Kidney epithelial cell (primary cell): ENCODE results near the gene ZNF627. TPM values are rescaled to one million over a fixed set of nuclear protein-coding genes. Genes with fewer than 3 reads are reported as not detected.
A peak's percentile ranks its signal among the peaks of the same experiment; 100 is the strongest.

ENCODE experiments used
- DNase-seq: peaks from one replicate; pipeline ENCODE4 v3.0.0-alpha.2; 2010; ENCODE audit warnings: low read depth
- H3K27me3 ChIP-seq: 2 replicates; pipeline ENCODE4 v1.6.0; 2011; ENCODE audit warnings: low read length; ENCODE audit not compliant: control insufficient read depth, insufficient read depth
- H3K36me3 ChIP-seq: 2 replicates; pipeline ENCODE4 v1.5.1; 2011; ENCODE audit warnings: low read length; ENCODE audit not compliant: control insufficient read depth, insufficient read depth
- H3K4me3 ChIP-seq: 2 replicates; pipeline ENCODE4 v1.5.1; 2011; ENCODE audit warnings: low read depth, mild to moderate bottlenecking, control low read depth, low read length
- total RNA-seq: library from RNA; depleted of rRNA; stranded (reverse); fragments of >200 nt; gene quantifications from 2 replicates; pipeline ENCODE4 v1.2.3, GENCODE V29; 2015
- TF ChIP-seq, protein P1 (sequence below): IDR thresholded peaks from 2 replicates; pipeline ENCODE4 v1.5.1; 2011; ENCODE audit warnings: mild to moderate bottlenecking, moderate library complexity, low read length, control low read depth, inconsistent platforms; ENCODE audit not compliant: insufficient read depth, poor library complexity, severe bottlenecking

The ZNF627 gene
- 19.6 and 23.1 TPM in 2 replicates for total RNA-seq

DNA sequence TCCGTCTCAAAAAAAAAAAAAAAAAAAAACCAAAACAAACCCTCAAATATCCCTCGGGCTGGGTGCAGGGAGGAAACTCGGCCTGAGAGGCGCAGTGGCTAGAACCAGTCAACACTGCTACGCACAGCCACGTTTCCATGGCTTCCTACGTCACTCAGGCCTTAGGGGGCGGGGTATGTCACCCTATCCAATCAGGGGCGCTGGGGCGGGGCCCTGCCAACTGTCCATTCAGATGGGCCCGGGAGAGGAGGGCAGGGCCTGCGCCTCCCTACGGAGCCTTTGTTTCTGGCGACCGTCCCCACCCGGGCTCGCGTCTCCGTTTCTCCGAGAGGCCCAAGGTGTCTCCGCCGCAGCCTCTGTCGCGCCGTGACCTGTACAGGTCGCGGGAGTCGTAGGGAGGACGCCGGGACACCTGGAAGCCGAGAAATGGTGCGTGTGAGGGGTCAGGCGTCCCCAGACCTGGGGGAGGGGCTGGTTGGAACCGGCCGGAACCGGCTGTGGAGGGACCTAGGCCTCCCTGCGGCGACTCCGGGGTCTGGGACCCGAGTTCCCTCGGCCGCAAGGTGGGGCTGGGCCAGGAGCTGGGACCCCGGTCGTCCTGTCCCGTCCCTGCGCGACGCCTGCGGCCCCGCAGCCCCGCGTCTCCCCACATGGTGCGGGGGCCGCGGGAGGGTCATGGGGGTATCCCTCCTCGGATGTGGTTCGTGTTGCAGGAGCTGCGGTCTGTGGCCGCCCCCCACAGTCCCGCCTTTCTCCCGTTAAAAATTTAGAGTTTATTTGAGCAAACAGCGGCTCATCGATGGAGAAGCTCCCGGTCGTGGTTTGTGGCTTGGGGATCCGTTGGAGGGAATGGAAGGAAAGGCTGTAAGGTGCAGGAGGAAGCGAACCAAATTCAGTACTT lies at the start of gene ZNF627:
Gene ZNF627 (plus strand): TSS at position 282 of the 901 bp plus-strand sequence. CDS start 145 bp downstream, at position 427.
- no peaks in the 10 kb centered on the region for H3K27me3 ChIP-seq
- DNase-seq, result peak; percentile 86
- TF ChIP-seq, protein P1, sequence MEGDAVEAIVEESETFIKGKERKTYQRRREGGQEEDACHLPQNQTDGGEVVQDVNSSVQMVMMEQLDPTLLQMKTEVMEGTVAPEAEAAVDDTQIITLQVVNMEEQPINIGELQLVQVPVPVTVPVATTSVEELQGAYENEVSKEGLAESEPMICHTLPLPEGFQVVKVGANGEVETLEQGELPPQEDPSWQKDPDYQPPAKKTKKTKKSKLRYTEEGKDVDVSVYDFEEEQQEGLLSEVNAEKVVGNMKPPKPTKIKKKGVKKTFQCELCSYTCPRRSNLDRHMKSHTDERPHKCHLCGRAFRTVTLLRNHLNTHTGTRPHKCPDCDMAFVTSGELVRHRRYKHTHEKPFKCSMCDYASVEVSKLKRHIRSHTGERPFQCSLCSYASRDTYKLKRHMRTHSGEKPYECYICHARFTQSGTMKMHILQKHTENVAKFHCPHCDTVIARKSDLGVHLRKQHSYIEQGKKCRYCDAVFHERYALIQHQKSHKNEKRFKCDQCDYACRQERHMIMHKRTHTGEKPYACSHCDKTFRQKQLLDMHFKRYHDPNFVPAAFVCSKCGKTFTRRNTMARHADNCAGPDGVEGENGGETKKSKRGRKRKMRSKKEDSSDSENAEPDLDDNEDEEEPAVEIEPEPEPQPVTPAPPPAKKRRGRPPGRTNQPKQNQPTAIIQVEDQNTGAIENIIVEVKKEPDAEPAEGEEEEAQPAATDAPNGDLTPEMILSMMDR, result peak; percentile 12
- peak within 1 kb of the TSS; percentile 92 for H3K4me3 ChIP-seq
- H3K36me3 ChIP-seq, result no peaks in the 10 kb centered on the region

DNA sequence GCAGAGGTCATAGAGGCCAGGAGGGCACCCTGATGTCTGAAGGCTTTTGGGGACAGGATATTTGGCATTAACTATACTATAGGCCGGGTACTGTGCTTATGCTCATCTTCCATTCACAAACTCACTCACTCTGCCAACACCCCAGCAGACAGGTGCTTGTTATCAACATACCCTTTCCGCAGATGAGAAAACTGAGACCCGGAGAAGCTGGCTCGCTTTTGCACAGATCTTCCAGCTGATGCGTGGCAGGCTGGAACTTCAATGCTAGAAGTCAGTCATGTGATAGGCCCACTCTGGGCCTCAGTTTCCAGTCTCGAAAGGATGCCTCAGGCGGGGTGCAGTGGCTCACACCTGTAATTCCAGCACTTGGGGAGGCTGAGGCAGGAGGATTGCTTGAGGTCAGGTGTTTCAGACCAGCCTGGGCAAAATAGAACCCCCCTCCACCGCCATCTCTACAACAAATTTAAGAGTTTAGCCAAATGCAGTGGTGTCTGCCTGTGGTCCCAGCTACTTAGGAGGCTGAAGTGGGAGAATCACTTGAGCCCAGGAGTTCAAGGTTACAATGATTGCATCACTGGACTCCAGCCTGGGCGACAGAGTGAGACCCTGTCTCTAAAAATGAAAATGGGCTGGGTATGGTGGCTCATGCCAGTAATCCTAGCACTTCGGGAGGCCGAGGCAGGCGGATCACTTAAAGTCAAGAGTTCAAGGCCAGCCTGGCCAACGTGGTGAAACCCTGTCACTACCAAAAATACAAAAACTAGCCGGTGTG lies 49.2 kb upstream of the ZNF627 start:
- H3K27me3 ChIP-seq, result no peaks in the 10 kb centered on the region
- no peaks in the 10 kb centered on the region for H3K36me3 ChIP-seq
- H3K4me3 ChIP-seq, result no peak overlapping the region
- TF ChIP-seq, protein P1, result no peak
- DNase-seq, result no peak

DNA sequence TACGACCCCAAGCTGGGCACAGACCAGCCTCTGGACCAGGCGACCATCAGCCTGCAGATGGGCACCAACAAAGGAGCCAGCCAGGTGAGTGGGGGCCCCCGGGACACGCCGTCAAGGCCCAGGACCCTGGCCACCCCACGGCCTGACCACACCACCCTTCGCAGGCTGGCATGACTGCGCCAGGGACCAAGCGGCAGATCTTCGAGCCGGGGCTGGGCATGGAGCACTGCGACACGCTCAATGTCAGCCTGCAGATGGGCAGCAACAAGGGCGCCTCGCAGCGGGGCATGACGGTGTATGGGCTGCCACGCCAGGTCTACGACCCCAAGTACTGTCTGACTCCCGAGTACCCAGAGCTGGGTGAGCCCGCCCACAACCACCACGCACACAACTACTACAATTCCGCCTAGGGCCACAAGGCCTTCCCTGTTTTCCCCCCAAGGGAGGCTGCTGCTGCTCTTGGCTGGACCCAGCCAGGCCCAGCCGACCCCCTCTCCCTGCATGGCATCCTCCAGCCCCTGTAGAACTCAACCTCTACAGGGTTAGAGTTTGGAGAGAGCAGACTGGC lies 47.8 kb upstream of the ZNF627 start:
- Histone ChIP-seq H3K27me3 (no peaks in the 10 kb centered on the region), H3K36me3 (peaks cover 1% of the 10 kb centered on the region), H3K4me3 (no peak overlapping the region)
- TF ChIP-seq, protein P1, result no peak
- no peak for DNase-seq

DNA sequence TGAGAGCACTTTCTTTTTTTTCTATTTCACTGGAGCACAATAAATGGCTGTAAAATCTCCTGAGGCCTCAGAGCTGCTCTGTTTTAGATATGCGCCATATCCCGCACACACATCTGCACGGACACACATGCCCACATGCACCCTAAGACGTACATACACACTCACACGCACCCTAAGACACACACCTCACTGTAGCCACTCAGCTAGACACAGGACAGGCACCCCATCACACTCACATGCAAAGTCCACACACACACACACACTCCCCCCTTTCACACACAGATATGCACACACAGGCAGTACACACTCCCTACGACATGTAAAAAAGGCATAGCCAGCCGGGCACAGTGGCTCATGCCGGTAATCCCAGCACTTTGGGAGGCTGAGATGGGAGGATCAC lies 47.0 kb upstream of the ZNF627 start:
- Histone ChIP-seq H3K27me3 (no peaks in the 10 kb centered on the region), H3K4me3 (no peak overlapping the region), H3K36me3 (peaks cover 1% of the 10 kb centered on the region)
- TF ChIP-seq, protein P1, result no peak
- DNase-seq, result no peak

DNA sequence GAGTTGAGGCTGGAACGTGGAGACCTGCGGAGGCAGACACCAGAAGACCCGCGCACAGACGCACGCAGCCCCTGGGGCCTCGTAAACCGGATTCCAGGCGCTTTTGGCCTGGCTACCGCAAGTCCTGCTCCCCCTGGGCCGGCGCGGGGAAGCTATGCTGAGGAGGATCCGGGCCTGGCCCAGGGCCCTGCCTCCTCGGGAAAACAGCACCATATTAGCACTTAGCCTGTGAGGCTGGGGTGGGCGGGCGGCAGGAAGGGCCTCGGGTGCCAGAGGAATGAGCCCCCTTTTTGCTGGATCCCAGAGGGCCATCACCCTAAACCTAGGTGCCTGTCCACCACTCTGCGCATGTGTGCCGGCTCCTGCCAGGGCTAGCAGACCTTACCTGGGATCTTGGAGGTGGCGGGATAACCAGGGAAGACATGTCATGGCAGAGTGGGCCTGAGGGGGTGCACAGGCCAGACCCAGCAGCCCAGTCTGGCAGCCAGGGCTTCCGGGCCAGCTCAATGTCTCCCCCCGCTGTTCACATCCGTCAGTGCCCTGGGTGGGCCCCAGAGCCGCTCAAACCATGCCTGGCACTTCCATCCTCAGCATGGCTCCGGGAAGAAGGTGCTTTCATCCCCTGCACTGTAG lies 45.6 kb upstream of the ZNF627 start:
- peaks cover 1% of the 10 kb centered on the region for H3K36me3 ChIP-seq
- TF ChIP-seq, protein P1, result no peak

More for the DNA sequence above, 45.6 kb upstream of the ZNF627 start:
- Histone ChIP-seq H3K4me3 (no peak overlapping the region), H3K27me3 (no peaks in the 10 kb centered on the region)
- DNase-seq, result no peak
